Memory B cell (primary cell): ENCODE results near the gene GRM4.
"Not testable (repeated sequence)": the region's sequence is repeated elsewhere in the genome, so short reads cannot be mapped to it uniquely, and the experiment has no call there.

ENCODE experiments used
- ATAC-seq: fragments of 150-1000 bp; cut with Tn5 transposase; 2 replicates; pipeline ENCODE4 v1.10.0; 2021; ENCODE audit warnings: low read depth, mild to moderate bottlenecking, moderate library complexity
- DNase-seq, 2 donors: peaks; one replicate each; pipeline ENCODE4 v3.0.0; 2022; ENCODE audit warnings: low spot score in 2 of 2
- H3K27ac Mint-ChIP-seq: one replicate; pipeline ENCODE4 v1.8.0; 2022; ENCODE audit warnings: mild to moderate bottlenecking, moderate library complexity, mixed read lengths
- H3K27me3 Mint-ChIP-seq: one replicate; pipeline ENCODE4 v1.8.0; 2022; ENCODE audit warnings: mixed read lengths
- H3K36me3 Mint-ChIP-seq: one replicate; pipeline ENCODE4 v1.8.0; 2022; ENCODE audit warnings: mild to moderate bottlenecking, mixed read lengths
- H3K4me1 Mint-ChIP-seq: one replicate; pipeline ENCODE4 v1.8.0; 2022; ENCODE audit warnings: mixed read lengths
- H3K4me3 Mint-ChIP-seq: one replicate; pipeline ENCODE4 v1.8.0; 2022; ENCODE audit warnings: mild to moderate bottlenecking, moderate library complexity, mixed read lengths
- H3K9me3 Mint-ChIP-seq: one replicate; pipeline ENCODE4 v1.8.0; 2022; ENCODE audit warnings: mixed read lengths

GRM4 gene

DNA sequence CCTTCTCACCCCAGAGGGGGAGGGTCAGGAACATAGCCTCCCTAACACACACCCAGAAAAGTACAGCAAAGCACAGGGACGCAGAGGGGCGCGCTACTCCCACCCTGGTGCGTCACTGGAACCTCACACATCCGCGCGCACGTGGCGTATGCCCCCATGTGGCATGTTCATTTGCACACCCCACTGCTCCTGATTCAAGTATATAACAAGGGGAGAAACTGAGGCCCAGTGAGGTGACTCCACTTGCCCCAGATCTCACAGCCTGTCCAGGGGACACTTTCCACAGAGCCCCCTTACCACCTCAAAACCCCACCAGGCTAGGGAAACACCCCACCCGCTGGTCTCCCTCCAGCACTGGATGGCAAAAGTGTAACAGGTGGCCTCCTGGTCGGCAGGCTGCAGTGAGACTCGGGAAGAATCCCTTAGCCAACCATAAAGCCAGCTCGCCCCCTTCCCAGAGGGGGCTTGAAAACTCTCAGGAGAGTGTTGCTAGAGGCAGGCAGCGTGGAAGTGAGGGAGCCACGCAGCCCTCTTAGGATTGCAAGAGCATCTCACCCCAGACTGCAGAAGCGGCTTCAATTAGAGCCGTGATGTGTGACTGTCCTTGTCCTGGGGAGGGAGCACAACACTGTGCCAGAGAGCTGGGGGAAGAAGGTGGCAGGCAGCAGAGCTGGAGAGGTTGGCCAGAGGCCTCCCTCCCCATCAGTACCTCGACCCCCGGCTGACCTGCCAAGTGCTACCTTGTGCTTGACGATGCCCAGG, at the start of gene GRM4:
Gene GRM4 (minus strand): TSS at position 67 of the 762 bp plus-strand sequence. CDS start 12,591 bp downstream, outside the sequence.
- no peaks in the 10 kb centered on the region for H3K9me3 Mint-ChIP-seq
- peaks cover 24% of the 10 kb centered on the region for H3K27me3 Mint-ChIP-seq
- DNase-seq = no peak
- ATAC-seq = no peak
- H3K4me3 Mint-ChIP-seq = peak within 1 kb of the TSS; percentile 81
- H3K4me1 Mint-ChIP-seq = peaks cover 19% of the 10 kb centered on the region
- H3K36me3 Mint-ChIP-seq = no peaks in the 10 kb centered on the region
- no peak within 1 kb of the TSS for H3K27ac Mint-ChIP-seq

DNA sequence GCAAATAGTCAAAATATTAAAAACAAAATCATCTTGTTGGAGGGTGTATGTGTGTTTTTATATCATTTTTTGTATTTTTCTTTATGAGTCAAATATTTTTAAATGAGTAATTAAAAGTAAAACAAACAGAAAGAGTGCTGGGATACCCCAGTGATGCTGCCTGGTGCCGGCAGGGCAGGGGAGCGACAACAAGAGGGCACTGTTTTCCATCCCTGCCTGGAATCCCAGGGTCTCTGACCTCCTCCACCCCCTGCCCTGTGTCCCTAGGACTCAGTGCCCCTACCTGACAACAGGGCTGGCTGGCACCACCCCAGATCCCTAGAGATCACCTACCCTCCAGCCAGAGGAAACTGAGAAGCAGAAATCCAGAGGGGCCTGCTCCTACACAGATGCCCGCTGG, 48.9 kb upstream of the GRM4 start:
- H3K27ac Mint-ChIP-seq = no peak overlapping the region
- H3K27me3 Mint-ChIP-seq = no peaks in the 10 kb centered on the region
- DNase-seq = no peak
- no peaks in the 10 kb centered on the region for H3K36me3 Mint-ChIP-seq
- no peaks in the 10 kb centered on the region for H3K9me3 Mint-ChIP-seq
- no peak overlapping the region for H3K4me3 Mint-ChIP-seq
- ATAC-seq = no peak
- H3K4me1 Mint-ChIP-seq = peaks cover 6% of the 10 kb centered on the region

DNA sequence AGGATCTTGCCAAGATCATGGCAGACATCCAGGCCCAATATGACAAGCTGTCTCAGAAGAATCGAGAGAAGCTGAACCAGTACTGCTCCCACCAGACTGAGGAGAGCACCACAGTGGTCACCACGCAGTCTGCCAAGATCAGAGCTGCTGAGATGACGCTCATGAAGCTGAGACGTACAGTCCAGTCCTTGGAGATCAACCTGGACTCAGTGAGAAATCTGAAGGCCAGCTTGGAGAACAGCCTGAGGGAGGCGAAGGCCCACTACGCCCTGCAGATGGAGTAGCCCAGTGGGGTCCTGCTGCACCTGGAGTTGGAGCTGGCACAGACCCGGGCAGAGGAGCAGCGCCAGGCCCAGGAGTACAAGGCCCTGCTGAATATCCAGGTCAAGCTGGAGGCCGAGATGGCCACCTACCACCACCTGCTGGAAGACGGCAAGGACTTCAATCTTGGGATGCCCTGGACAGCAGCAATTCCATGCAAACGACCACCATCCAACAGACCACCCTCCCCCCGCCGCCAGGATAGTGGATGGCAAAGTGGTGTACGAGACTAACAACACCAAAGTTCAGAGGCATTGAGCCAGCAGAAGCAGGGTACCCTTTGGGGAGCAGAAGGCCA, 44.7 kb upstream of the GRM4 start:
- ATAC-seq (no peak), DNase-seq (no peak)
- Mint-ChIP-seq H3K36me3 (no peaks in the 10 kb centered on the region), H3K4me1 (peaks cover 6% of the 10 kb centered on the region), H3K27ac (peak overlapping the region; percentile 75), H3K4me3 (no peak overlapping the region), H3K27me3 (no peaks in the 10 kb centered on the region), H3K9me3 (no peaks in the 10 kb centered on the region)

DNA sequence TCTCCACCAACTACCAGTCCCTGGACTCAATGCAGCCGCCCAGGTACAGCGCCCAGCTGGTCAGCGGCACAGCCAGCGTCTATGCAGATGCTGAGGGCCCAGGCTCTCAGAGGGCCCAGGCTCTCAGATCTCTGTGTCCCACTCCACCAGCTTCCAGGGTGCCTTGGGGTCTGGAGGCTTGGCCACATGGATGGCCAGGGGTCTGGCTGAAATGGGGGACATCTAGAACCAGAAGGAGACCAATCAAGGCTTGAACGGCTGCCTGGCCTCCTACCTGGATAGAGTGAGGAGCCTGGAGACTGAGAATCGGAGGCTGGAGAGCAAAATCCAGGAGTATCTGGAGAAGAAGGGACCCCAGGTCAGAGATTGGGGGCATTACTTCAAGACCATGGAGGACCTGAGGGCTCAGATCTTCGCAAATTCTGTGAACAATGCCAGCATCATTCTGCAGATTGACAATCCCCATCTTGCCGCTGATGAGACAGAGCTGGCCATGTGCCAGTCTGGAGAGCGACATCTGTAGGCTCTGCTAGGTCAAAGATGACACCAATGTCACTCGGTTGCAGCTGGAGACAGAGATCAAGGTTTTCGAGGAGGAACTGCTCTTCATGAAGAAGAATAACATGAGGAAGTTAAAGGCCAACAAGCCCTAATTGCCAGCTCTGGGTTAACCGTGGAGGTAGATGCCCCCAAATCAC, 44.1 kb upstream of the GRM4 start:
- ATAC-seq = peak; percentile 99

DNA sequence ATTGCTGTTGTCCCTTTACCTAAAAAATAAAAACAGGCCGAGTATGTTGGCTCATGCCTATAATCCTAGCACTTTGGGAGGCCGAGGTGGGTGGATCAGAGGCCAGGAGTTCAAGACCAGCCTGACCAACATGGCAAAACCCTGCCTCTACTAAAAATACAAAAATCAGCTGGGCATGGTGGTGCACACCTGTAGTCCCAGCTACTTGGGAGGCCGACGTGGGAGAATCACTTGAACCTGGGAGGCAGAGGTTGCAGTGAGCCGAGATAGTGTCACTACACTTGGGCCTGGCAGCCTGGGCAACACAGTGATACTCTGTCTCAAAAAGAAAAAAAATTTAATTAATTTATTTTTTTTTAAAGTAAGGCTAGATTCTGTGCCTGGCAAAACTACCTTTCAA, 38.8 kb upstream of the GRM4 start:
- not testable (repeated sequence) for H3K36me3 Mint-ChIP-seq, H3K4me3 Mint-ChIP-seq, ATAC-seq, H3K27me3 Mint-ChIP-seq, H3K27ac Mint-ChIP-seq, DNase-seq, H3K9me3 Mint-ChIP-seq
- H3K4me1 Mint-ChIP-seq = peaks cover 18% of the 10 kb centered on the region

More for the DNA sequence above, 44.1 kb upstream of the GRM4 start:
- Mint-ChIP-seq H3K4me3 (no peak overlapping the region), H3K36me3 (no peaks in the 10 kb centered on the region), H3K4me1 (peaks cover 6% of the 10 kb centered on the region), H3K27ac (peak overlapping the region; percentile 75), H3K9me3 (no peaks in the 10 kb centered on the region), H3K27me3 (no peaks in the 10 kb centered on the region)
- peak; percentile 44 to 65 for DNase-seq

DNA sequence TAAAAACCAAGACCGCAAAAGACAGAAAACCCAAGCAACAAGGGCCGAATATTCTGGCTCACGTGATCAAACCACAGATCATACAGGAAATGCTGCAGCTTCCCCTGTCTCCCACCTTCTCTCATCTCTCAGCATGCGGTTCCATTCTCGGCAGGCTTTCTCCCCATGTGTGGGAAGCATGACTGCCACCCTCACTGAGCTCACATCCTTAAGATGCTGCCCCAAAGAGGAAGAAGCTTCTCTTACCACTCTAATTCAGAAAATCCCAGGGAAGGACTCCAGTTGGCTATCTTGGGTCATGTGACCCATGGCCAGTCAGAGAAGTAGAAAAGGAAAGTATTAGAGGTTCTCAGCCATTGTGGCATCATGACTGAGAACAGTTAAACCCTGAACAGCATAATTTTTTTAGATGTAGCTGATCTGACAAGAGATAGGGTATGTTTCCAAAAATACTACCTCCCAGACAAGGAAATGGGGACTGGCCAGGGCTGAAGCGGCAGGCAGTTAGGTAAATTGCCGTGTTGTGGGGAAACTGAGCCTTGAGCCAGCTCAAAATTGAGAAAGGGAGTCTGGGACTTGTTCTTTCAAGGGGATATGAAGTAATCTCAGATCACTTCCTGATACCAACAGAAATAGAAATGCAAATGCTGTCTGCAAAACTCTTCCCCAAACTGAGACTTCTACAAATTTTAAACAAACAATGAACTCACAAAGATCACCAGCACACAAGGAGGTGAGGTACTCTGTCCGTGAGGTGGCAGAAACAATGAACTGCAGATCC, 37.1 kb upstream of the GRM4 start:
- Mint-ChIP-seq H3K4me3 (peak overlapping the region; percentile 78), H3K36me3 (peaks cover 2% of the 10 kb centered on the region), H3K27me3 (no peaks in the 10 kb centered on the region), H3K4me1 (peaks cover 21% of the 10 kb centered on the region), H3K9me3 (peaks cover 2% of the 10 kb centered on the region), H3K27ac (peak overlapping the region; percentile 90)
- DNase-seq = peak; percentile 39 to 45
- peak; percentile 81 for ATAC-seq

DNA sequence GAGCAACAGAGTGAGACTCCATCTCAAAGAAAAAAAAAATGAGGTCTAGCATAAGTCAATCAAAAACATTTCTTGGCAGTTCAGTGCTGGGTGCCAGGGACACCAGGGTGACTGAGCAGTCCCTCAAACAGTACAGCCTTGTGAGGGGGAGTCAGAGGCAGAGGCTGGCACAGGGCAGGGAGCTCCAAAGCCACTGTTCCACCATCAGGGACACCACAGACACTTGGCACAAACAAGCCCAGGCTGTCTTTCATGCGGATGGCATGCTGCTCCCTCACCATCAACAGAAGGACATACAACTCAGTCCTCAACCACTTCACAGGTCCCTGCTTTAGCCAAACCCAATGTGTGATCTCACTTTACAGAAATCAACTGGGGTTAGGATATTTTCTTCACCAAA, 36.0 kb upstream of the GRM4 start:
- Mint-ChIP-seq H3K27ac (peak overlapping the region; percentile 53), H3K4me3 (peak overlapping the region; percentile 24), H3K27me3 (no peaks in the 10 kb centered on the region), H3K36me3 (peaks cover 2% of the 10 kb centered on the region), H3K4me1 (peaks cover 25% of the 10 kb centered on the region), H3K9me3 (peaks cover 2% of the 10 kb centered on the region)
- DNase-seq = no peak
- ATAC-seq = no peak

DNA sequence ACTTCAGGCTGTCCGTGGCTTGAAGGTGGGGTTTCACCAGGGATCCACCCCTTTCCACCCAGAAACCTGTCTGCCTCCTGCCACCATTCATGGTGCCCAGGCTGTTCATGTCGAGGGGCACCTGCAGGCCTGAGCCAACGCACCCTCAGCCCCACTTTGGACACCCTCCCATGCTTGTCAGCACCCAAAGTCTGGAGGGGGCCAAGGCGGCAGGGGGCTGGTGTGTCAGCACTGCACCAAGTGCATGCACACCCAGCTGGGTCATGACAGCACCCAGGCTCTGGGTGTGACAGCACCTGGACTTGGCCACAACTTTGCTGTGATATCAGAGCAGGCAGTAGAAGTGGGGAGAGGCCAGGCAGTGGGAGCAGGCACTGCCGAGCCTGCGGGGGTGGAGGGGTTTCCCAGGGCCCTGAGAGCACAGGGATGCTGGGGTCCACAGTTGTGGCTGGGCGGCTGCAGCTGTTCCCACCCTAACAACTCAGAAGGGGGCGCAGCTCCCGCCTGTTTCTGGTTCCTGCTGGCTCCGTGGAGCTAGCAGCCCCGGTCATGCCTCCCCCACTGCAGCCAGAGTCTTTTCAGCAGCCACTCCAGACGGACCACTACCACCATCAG, 33.3 kb upstream of the GRM4 start:
- no peak overlapping the region for H3K27ac Mint-ChIP-seq
- no peak for ATAC-seq
- peaks cover 26% of the 10 kb centered on the region for H3K4me1 Mint-ChIP-seq
- no peak for DNase-seq
- H3K4me3 Mint-ChIP-seq = no peak overlapping the region
- peaks cover 2% of the 10 kb centered on the region for H3K9me3 Mint-ChIP-seq
- H3K27me3 Mint-ChIP-seq = no peaks in the 10 kb centered on the region
- H3K36me3 Mint-ChIP-seq = peaks cover 2% of the 10 kb centered on the region

DNA sequence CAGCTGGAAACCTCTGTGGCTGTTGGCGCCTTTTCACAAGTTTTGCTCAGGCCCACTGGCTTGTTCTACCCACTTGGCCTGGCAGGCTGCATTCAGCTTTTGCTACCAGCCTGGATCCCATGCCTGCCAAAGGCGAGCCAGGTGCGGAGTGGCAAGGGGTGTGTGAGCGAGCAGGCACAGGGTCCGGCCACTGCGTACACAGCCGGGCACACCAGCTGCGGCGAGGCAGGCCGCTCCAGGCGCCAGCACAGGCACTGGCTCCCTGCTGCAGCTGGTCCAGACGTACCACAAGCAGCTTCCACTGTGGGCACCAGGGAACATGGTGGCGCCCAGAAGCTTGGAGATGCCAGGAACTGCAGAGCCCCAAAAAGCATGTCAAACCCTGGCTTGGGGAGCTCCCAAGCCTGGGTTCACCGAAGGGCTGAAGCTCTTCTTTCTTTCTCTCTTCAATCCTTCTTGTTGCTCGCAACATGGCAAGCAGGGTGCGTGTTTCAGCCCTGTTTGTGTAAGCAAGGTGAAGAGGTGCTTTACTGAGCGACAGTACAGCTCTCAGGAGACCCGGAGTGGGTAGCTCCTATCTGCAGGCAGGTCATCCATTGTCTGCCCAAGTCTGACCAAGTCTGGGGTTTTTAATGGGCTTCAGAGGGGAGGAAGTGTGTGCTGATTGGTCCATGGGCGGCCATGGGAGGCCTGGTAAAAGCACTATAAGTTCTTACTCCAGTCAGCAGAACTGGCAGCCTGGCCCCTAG, 32.6 kb upstream of the GRM4 start:
- DNase-seq (no peak), ATAC-seq (no peak)
- H3K4me1 Mint-ChIP-seq = peaks cover 24% of the 10 kb centered on the region
- H3K4me3 Mint-ChIP-seq = no peak overlapping the region
- H3K9me3 Mint-ChIP-seq = peaks cover under 1% of the 10 kb centered on the region
- peaks cover under 1% of the 10 kb centered on the region for H3K36me3 Mint-ChIP-seq
- no peak overlapping the region for H3K27ac Mint-ChIP-seq
- no peaks in the 10 kb centered on the region for H3K27me3 Mint-ChIP-seq

DNA sequence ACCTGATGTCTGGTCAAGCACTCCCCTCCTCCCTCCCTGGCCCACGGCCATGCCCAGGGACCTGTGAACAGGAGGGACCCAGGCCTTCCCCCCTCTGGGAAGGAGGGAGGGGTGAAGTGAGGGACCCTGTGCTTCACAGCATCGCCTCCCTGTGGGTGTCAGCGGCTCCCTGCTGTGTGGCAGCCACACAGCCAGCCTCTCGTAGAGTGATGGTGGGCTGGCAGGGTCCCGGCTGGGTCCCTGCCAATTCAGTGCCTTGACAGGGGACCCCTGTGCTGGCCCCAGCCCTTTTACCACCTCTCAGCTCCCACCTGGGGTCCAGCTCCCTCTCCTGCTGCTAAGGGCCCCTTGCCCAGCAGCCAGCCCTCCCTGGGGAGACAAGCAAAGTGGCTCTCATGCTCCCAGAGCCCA, 31.3 kb upstream of the GRM4 start:
- H3K9me3 Mint-ChIP-seq = no peaks in the 10 kb centered on the region
- DNase-seq = no peak
- peaks cover 13% of the 10 kb centered on the region for H3K4me1 Mint-ChIP-seq
- no peak for ATAC-seq
- H3K27me3 Mint-ChIP-seq = no peaks in the 10 kb centered on the region
- H3K36me3 Mint-ChIP-seq = no peaks in the 10 kb centered on the region
- no peak overlapping the region for H3K4me3 Mint-ChIP-seq
- H3K27ac Mint-ChIP-seq = peak overlapping the region; percentile 35

DNA sequence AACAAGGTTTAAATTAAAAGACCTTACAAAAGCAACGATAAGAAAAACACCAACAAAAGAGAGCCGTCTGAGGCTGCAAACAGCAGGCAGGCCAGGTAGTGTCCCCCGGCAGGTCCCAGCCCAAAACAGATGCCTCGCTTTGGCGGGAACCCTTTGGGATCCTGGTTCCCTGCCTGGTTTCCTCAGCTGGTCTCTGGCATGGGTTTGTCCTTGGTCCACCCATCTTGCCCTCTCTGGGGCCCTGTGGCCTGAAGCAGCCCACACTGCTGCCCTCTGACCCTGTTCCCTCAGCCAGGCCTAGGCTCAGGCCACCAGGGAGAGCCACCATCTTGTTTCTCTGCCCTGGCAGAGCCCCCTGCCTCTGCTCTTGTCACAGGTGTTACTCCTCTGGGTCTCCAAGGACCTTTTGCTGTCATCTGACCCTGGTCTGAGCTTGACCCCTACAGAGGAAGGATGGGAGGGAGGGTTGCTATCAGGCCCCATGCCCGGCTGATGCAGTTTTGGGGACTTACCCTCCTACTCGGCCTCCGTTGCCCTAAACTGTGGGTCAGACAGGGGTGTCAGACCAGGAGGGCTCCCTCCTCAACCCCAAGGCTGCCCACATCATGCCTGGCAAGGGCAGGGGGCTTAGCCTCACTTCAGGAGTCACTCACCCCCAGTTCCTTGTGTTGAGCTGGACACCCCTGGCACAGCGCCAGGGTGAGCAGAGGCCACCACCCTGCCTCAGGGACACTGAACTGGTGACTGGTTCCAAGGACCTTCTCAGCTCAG, 30.6 kb upstream of the GRM4 start:
- DNase-seq = no peak
- no peaks in the 10 kb centered on the region for H3K9me3 Mint-ChIP-seq
- no peaks in the 10 kb centered on the region for H3K36me3 Mint-ChIP-seq
- ATAC-seq = no peak
- peaks cover 7% of the 10 kb centered on the region for H3K4me1 Mint-ChIP-seq
- H3K4me3 Mint-ChIP-seq = no peak overlapping the region
- H3K27ac Mint-ChIP-seq = no peak overlapping the region
- no peaks in the 10 kb centered on the region for H3K27me3 Mint-ChIP-seq

DNA sequence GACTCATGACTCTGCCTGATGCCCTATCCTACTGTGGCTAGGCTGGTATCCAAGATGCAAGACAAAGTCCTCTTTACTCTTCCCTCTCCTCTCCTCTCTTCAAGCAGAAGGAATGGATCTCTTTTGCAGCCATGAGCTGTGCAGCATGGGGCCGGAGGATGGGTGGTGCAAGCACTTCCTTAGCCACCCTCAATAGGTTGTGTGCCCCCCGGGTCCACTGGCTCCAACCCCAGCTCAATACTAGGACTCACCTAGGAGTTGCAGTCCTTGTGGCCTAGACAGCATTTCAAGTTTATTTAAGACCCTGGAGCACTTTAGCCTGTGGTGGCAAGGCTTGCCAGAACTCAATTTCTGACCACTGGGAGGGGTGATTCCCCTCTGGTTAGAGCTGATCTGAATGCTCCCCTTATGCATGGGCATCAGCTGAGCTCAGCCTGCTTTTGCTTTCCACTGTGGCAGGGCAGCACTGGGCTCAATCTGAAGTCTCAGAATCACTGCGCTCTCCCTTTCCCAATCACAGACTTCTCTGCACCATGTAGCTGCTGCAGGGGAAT, 29.0 kb upstream of the GRM4 start:
- DNase-seq = no peak
- Mint-ChIP-seq H3K4me3 (no peak overlapping the region), H3K36me3 (peaks cover 2% of the 10 kb centered on the region), H3K9me3 (no peaks in the 10 kb centered on the region), H3K27ac (no peak overlapping the region), H3K27me3 (no peaks in the 10 kb centered on the region), H3K4me1 (peaks cover 10% of the 10 kb centered on the region)
- no peak for ATAC-seq
